Measurements from ENCODE around the gene GNB1.

The GNB1 gene

GRCh38 chr1:1768249-1768992, 122.5 kb downstream of the GNB1 start:
- Histone ChIP-seq H3K9me3 (ENCODE audit: insufficient read depth, low read depth, low read length) (peaks cover 5% of the 10 kb centered on the region), H3K36me3 (ENCODE audit: insufficient read depth, low read depth, low read length) (peaks cover 48% of the 10 kb centered on the region), H3K4me1 (ENCODE audit: insufficient read depth, low read length) (no peaks in the 10 kb centered on the region), H3K9ac (ENCODE audit: low read depth, low read length) (no peak overlapping the region), H3K4me3 (ENCODE audit: low read length) (no peak overlapping the region), H3K27ac (ENCODE audit: low read length) (no peak overlapping the region), H3K27me3 (ENCODE audit: insufficient read depth, low read length) (no peaks in the 10 kb centered on the region)

GRCh38 chr1:1764876-1765470, 125.9 kb downstream of the GNB1 start:
- H3K4me1 ChIP-seq (ENCODE audit: insufficient read depth, low read length): no peaks in the 10 kb centered on the region
- H3K36me3 ChIP-seq (ENCODE audit: insufficient read depth, low read depth, low read length): peaks cover 58% of the 10 kb centered on the region
- no peak overlapping the region for H3K27ac ChIP-seq (ENCODE audit: low read length)
- H3K9me3 ChIP-seq (ENCODE audit: insufficient read depth, low read depth, low read length): no peaks in the 10 kb centered on the region
- no peak overlapping the region for H3K4me3 ChIP-seq (ENCODE audit: low read length)
- H3K27me3 ChIP-seq (ENCODE audit: insufficient read depth, low read length): no peaks in the 10 kb centered on the region
- no peak overlapping the region for H3K9ac ChIP-seq (ENCODE audit: low read depth, low read length)

DNA sequence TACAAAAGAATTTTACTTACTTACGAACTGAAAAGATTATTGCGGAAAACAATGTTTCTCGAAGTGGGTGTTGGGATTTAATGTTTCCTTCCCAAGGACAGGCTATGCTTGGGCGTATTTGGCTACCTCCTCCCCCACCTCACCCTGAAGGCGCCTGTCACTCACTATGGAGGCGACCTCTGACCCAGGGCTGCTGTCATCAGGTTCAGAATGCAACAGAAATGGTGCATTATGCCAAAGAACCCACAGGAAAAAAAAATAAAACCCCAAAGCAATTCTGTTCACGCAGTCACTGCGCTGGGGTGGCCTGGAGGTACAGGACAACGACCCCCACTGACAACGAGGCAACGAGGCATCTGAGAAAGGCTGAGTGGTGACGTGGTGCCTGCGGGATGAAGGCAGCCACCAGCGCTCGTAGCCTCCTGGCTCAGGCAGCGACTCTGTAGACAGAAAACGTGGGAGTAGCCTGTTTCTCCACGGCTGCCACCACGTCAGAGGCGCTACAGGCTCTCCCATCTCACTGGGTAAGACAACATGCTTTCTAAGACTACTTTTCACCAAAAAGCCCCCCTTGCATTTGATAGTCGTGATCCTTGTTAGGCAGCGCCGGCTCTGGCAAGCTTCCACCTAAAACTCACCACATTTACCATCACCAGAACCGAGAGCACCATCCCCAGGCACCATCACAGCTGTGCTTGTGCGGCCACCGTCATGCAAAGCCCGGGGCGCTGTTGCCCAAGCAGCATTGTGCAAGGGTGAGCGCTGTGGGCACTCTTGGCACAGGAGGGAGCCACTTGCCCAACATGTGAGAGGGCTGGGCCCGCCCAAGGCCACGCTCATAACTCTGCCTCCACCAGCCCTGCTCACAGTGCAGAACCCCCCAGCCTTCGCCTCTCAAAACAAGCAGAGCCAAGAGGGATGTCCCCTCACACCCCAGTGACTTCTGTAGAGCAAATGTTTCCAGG, 126.9 kb downstream of the GNB1 start:
- no peaks in the 10 kb centered on the region for H3K4me1 ChIP-seq (ENCODE audit: insufficient read depth, low read length)
- no peak overlapping the region for H3K4me3 ChIP-seq (ENCODE audit: low read length)
- peaks cover 67% of the 10 kb centered on the region for H3K36me3 ChIP-seq (ENCODE audit: insufficient read depth, low read depth, low read length)
- no peaks in the 10 kb centered on the region for H3K9me3 ChIP-seq (ENCODE audit: insufficient read depth, low read depth, low read length)
- no peak overlapping the region for H3K9ac ChIP-seq (ENCODE audit: low read depth, low read length)
- H3K27ac ChIP-seq (ENCODE audit: low read length): no peak overlapping the region
- H3K27me3 ChIP-seq (ENCODE audit: insufficient read depth, low read length): no peaks in the 10 kb centered on the region

GRCh38 chr1:1761504-1762376, 129.1 kb downstream of the GNB1 start:
- Histone ChIP-seq H3K4me3 (ENCODE audit: low read length) (no peak overlapping the region), H3K4me1 (ENCODE audit: insufficient read depth, low read length) (no peaks in the 10 kb centered on the region), H3K27me3 (ENCODE audit: insufficient read depth, low read length) (no peaks in the 10 kb centered on the region), H3K9me3 (ENCODE audit: insufficient read depth, low read depth, low read length) (no peaks in the 10 kb centered on the region), H3K9ac (ENCODE audit: low read depth, low read length) (no peak overlapping the region), H3K27ac (ENCODE audit: low read length) (no peak overlapping the region), H3K36me3 (ENCODE audit: insufficient read depth, low read depth, low read length) (peaks cover 67% of the 10 kb centered on the region)

GRCh38 chr1:1760715-1761114, 130.2 kb downstream of the GNB1 start:
- Histone ChIP-seq H3K9me3 (ENCODE audit: insufficient read depth, low read depth, low read length) (no peaks in the 10 kb centered on the region), H3K27me3 (ENCODE audit: insufficient read depth, low read length) (no peaks in the 10 kb centered on the region), H3K27ac (ENCODE audit: low read length) (no peak overlapping the region), H3K36me3 (ENCODE audit: insufficient read depth, low read depth, low read length) (peaks cover 73% of the 10 kb centered on the region), H3K4me1 (ENCODE audit: insufficient read depth, low read length) (no peaks in the 10 kb centered on the region), H3K9ac (ENCODE audit: low read depth, low read length) (no peak overlapping the region), H3K4me3 (ENCODE audit: low read length) (no peak overlapping the region)

GRCh38 chr1:1760345-1760650, 130.6 kb downstream of the GNB1 start:
- no peak overlapping the region for H3K9ac ChIP-seq (ENCODE audit: low read depth, low read length)
- H3K27me3 ChIP-seq (ENCODE audit: insufficient read depth, low read length): no peaks in the 10 kb centered on the region
- H3K4me3 ChIP-seq (ENCODE audit: low read length): no peak overlapping the region
- no peaks in the 10 kb centered on the region for H3K9me3 ChIP-seq (ENCODE audit: insufficient read depth, low read depth, low read length)
- peaks cover 78% of the 10 kb centered on the region for H3K36me3 ChIP-seq (ENCODE audit: insufficient read depth, low read depth, low read length)
- H3K27ac ChIP-seq (ENCODE audit: low read length): no peak overlapping the region
- H3K4me1 ChIP-seq (ENCODE audit: insufficient read depth, low read length): no peaks in the 10 kb centered on the region

DNA sequence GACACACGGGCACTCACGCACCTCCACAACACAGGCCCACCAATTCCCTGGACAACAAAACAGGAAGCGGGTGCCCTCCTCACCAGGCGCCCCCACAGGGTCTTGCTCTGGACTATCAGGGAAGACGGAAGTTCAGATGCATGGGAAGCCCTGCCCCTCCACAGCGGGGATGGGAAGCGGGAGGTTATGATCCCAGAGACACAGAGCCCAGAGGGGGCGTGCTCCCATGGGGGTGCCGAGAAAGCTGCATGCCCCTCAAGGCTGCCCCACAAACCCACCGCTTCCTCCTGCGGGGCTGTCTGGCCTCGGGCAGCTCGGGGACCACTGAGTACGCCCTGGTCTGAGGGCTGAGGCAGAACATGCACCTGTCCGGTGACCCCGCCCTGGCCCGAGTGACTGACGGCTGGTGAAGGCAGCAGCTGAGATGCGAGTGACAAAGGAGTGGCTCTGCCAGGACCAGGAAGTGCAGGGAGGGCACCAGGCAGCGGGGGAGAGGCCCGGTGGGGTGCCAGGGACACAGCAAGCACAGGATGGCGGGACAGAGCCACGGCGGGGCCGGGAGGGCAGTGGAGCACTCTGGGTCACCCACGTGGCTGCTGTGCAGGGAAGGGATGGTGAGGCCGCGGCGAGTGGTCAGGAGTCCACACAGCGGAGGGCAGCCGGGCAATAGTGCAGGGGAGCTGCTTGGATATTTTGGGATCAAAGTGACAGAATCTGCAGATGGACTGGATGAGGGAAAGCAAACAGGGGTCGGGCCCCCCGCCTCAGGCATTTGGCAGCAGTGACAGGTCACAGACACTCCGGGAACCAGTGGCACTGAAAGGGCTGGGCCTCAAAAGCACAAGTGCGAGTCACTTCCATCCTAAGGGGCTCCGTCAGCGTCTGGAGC, 131.2 kb downstream of the GNB1 start:
- H3K4me3 ChIP-seq (ENCODE audit: low read length): no peak overlapping the region
- H3K27me3 ChIP-seq (ENCODE audit: insufficient read depth, low read length): no peaks in the 10 kb centered on the region
- no peak overlapping the region for H3K27ac ChIP-seq (ENCODE audit: low read length)
- no peaks in the 10 kb centered on the region for H3K4me1 ChIP-seq (ENCODE audit: insufficient read depth, low read length)
- no peaks in the 10 kb centered on the region for H3K9me3 ChIP-seq (ENCODE audit: insufficient read depth, low read depth, low read length)
- peaks cover 78% of the 10 kb centered on the region for H3K36me3 ChIP-seq (ENCODE audit: insufficient read depth, low read depth, low read length)
- no peak overlapping the region for H3K9ac ChIP-seq (ENCODE audit: low read depth, low read length)

DNA sequence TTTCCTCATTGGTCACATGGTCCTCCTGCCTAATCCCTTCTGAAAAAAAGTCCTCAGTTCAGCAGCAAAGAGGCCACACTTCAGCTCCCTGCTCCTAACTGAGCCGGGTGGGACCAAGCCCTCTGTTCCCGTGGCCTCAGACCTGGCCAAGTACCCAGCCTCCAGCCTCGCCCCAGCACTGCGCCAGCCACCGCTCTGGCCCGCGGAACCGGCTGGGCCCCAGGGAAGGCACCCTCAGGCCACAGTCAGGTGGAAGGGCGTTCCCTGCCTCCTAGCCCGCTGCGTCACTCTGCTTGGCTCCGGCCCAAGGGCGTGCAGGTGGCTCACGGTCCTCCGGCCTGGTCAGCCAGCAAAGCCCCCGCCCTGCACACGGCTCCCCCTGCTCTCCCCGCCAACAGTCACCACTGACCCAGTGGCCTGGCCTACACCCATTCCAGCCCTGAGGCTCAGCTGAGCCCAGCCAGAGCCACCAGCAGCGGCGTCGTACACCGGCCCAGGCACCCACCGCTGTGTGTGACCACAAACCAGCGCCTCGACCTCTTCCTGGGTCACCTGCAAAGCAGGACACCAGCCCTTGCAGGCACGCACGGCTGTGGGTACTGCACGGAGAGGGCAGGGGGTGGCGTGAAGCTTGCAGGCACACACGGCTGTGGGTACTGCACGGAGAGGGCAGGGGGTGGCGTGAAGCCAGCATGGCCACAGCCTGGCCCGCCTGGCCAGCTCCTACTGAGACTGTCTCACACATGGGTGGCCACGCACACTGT, 132.0 kb downstream of the GNB1 start:
- no peaks in the 10 kb centered on the region for H3K4me1 ChIP-seq (ENCODE audit: insufficient read depth, low read length)
- H3K4me3 ChIP-seq (ENCODE audit: low read length): no peak overlapping the region
- no peaks in the 10 kb centered on the region for H3K9me3 ChIP-seq (ENCODE audit: insufficient read depth, low read depth, low read length)
- H3K36me3 ChIP-seq (ENCODE audit: insufficient read depth, low read depth, low read length): peaks cover 79% of the 10 kb centered on the region
- H3K27ac ChIP-seq (ENCODE audit: low read length): no peak overlapping the region
- no peaks in the 10 kb centered on the region for H3K27me3 ChIP-seq (ENCODE audit: insufficient read depth, low read length)
- H3K9ac ChIP-seq (ENCODE audit: low read depth, low read length): no peak overlapping the region; the same call in 1 of the 2 replicates

DNA sequence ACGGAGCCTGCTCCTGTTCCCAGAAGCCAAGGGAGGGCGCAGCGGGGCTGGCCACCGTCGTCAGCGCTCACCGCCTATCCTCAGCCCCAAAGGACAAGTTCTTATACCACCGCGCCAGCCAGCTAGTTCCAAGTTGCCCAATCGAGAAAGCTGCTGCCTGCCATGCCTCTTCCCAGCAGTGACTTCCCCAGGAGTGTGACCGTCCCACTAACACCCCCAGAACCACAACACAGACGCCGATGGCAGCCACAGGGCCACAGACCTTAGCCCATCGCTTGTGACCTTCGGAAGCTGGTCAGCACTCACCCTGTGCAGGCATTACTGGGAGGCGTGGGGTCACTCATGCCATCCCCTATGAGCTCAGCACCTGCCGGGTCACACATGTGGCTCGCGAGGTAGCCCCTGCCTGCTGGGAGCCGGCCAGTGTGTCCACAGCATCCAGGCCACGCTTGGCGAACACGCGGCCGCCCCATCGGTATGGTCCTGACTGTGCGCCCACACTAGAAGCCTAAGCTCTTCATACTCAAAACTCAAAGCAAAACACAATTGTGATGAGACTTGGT, 132.7 kb downstream of the GNB1 start:
- Histone ChIP-seq H3K4me3 (ENCODE audit: low read length) (no peak overlapping the region), H3K27ac (ENCODE audit: low read length) (no peak overlapping the region), H3K36me3 (ENCODE audit: insufficient read depth, low read depth, low read length) (peaks cover 83% of the 10 kb centered on the region), H3K4me1 (ENCODE audit: insufficient read depth, low read length) (no peaks in the 10 kb centered on the region), H3K9me3 (ENCODE audit: insufficient read depth, low read depth, low read length) (no peaks in the 10 kb centered on the region), H3K27me3 (ENCODE audit: insufficient read depth, low read length) (no peaks in the 10 kb centered on the region), H3K9ac (ENCODE audit: low read depth, low read length) (no peak overlapping the region)
